GM23338 (cell line): ENCODE data around the gene CYP24A1. TPM values are rescaled to one million over a fixed set of nuclear protein-coding genes. Genes with fewer than 3 reads are reported as not detected.

Source experiments
- ATAC-seq: fragments of 200-7000 bp; cut with Tn5 transposase; 3 replicates; pipeline ENCODE4 v1.9.1; 2020
- DNase-seq: peaks from one replicate; pipeline ENCODE4 v3.0.0-alpha.2; 2015; ENCODE audit warnings: low spot score
- H2AFZ ChIP-seq: fragments of 200-600 bp; sonication (generic); 2 replicates; pipeline ENCODE4 v1.8.0; 2016; ENCODE audit warnings: antibody characterized with exemption, mild to moderate bottlenecking, moderate library complexity
- H3F3A ChIP-seq: fragments of 200-600 bp; sonication (generic); replicated peaks from 2 replicates; pipeline ENCODE4 v1.8.0; 2017; ENCODE audit warnings: antibody characterized with exemption, mixed run types, low read depth
- H3K27ac ChIP-seq: fragments of 200-600 bp; sonication (generic); 2 replicates; pipeline ENCODE4 v1.6.1; 2016; ENCODE audit warnings: low read depth
- H3K27me3 ChIP-seq: fragments of 200-600 bp; sonication (generic); 2 replicates; pipeline ENCODE4 v1.8.0; 2016; ENCODE audit warnings: mild to moderate bottlenecking, mixed run types, moderate library complexity; ENCODE audit not compliant: insufficient read depth
- H3K36me3 ChIP-seq: fragments of 200-600 bp; sonication (generic); 2 replicates; pipeline ENCODE4 v1.8.0; 2016; ENCODE audit warnings: mild to moderate bottlenecking; ENCODE audit not compliant: insufficient read depth
- H3K4me1 ChIP-seq: fragments of 200-600 bp; sonication (generic); 2 replicates; pipeline ENCODE4 v1.8.0; 2016; ENCODE audit warnings: mild to moderate bottlenecking, moderate library complexity; ENCODE audit not compliant: insufficient read depth
- H3K4me2 ChIP-seq: fragments of 200-600 bp; sonication (generic); 2 replicates; pipeline ENCODE4 v1.7.1; 2017; ENCODE audit warnings: mixed run types
- H3K4me3 ChIP-seq: fragments of 200-600 bp; sonication (generic); 2 replicates; pipeline ENCODE4 v1.6.1; 2016; ENCODE audit warnings: mixed run types
- H3K79me2 ChIP-seq: fragments of 200-600 bp; sonication (generic); replicated peaks from 2 replicates; pipeline ENCODE4 v1.8.0; 2017; ENCODE audit warnings: mild to moderate bottlenecking; ENCODE audit not compliant: insufficient read depth
- H3K9me2 ChIP-seq: fragments of 200-600 bp; sonication (generic); 2 replicates; pipeline ENCODE4 v1.8.0; 2017; ENCODE audit not compliant: insufficient read depth
- H4K20me1 ChIP-seq: fragments of 200-600 bp; sonication (generic); replicated peaks from 2 replicates; pipeline ENCODE4 v1.8.0; 2017; ENCODE audit warnings: mild to moderate bottlenecking; ENCODE audit not compliant: insufficient read depth
- H3K27ac Mint-ChIP-seq: 2 replicates; pipeline ENCODE4 v1.8.0; 2020; ENCODE audit warnings: inconsistent platforms, mild to moderate bottlenecking, moderate library complexity, mixed read lengths
- H3K27me3 Mint-ChIP-seq: 3 replicates; pipeline ENCODE4 v1.8.0; 2022; ENCODE audit warnings: low read depth, mild to moderate bottlenecking, moderate library complexity, mixed read lengths, inconsistent platforms; ENCODE audit not compliant: insufficient read depth, poor library complexity
- H3K36me3 Mint-ChIP-seq: 3 replicates; pipeline ENCODE4 v1.8.0; 2021; ENCODE audit warnings: low read depth, mild to moderate bottlenecking, inconsistent platforms, moderate library complexity, mixed read lengths
- H3K4me1 Mint-ChIP-seq: 3 replicates; pipeline ENCODE4 v1.8.0; 2020; ENCODE audit warnings: mild to moderate bottlenecking, inconsistent platforms, mixed read lengths
- H3K4me3 Mint-ChIP-seq: 3 replicates; pipeline ENCODE4 v1.8.0; 2021; ENCODE audit warnings: moderate library complexity, mild to moderate bottlenecking, inconsistent platforms, mixed read lengths
- H3K9me3 Mint-ChIP-seq: 3 replicates; pipeline ENCODE4 v1.8.0; 2020; ENCODE audit warnings: moderate library complexity, mild to moderate bottlenecking, inconsistent platforms, mixed read lengths
- CREB1 ChIP-seq: fragments of 250-450 bp; sonication (Bioruptor Pico); IDR thresholded peaks from 2 replicates; pipeline ENCODE4 v1.5.0; 2020; ENCODE audit warnings: low read depth, mild to moderate bottlenecking, moderate library complexity
- CTCF ChIP-seq, 2 experiments: fragments of 200-600 bp in 1 of 2; sonication (generic) in 1 of 2; conservative IDR thresholded peaks; 2 replicates each; pipeline versions ENCODE4 v1.5.1 to v1.6.1; 2016 to 2017; ENCODE audit warnings: antibody characterized with exemption in 2 of 2, low read depth in 2 of 2, mild to moderate bottlenecking in 2 of 2, moderate library complexity in 1 of 2
- ETS1 ChIP-seq: IDR thresholded peaks from 2 replicates; pipeline ENCODE4 v1.6.1; 2016; ENCODE audit warnings: antibody characterized with exemption
- EZH2 ChIP-seq: fragments of 200-600 bp; sonication (generic); IDR thresholded peaks from one replicate; pipeline ENCODE4 v1.8.0; 2017; ENCODE audit warnings: antibody characterized with exemption, mild to moderate bottlenecking, low read depth; ENCODE audit not compliant: unreplicated experiment
- EZH2phosphoT487 ChIP-seq: fragments of 200-600 bp; sonication (generic); IDR thresholded peaks from one replicate; pipeline ENCODE4 v1.8.1; 2018; ENCODE audit warnings: antibody characterized with exemption; ENCODE audit not compliant: unreplicated experiment
- JUNB ChIP-seq: IDR thresholded peaks from one replicate; pipeline ENCODE4 v1.6.1; 2016; ENCODE audit warnings: antibody characterized with exemption; ENCODE audit not compliant: unreplicated experiment
- NANOG ChIP-seq: IDR thresholded peaks from 2 replicates; pipeline ENCODE4 v1.6.1; 2016; ENCODE audit warnings: antibody characterized with exemption, borderline replicate concordance
- POLR2AphosphoS5 ChIP-seq: IDR thresholded peaks from 2 replicates; pipeline ENCODE4 v1.6.1; 2016; ENCODE audit warnings: antibody characterized with exemption, low read depth
- REST ChIP-seq: IDR thresholded peaks from one replicate; pipeline ENCODE4 v1.6.1; 2018; ENCODE audit warnings: antibody characterized with exemption; ENCODE audit not compliant: unreplicated experiment
- STAT1 ChIP-seq: IDR thresholded peaks from one replicate; pipeline ENCODE4 v1.6.1; 2016; ENCODE audit warnings: antibody characterized with exemption; ENCODE audit not compliant: unreplicated experiment
- ZNF114 ChIP-seq: fragments of 250-450 bp; sonication (Bioruptor Pico); IDR thresholded peaks from 2 replicates; pipeline ENCODE4 v1.5.0; 2020; ENCODE audit warnings: mild to moderate bottlenecking, moderate library complexity
- ZNF331 ChIP-seq: fragments of 250-450 bp; sonication (Bioruptor Pico); IDR thresholded peaks from 2 replicates; pipeline ENCODE4 v1.5.0; 2020; ENCODE audit warnings: low read depth, mild to moderate bottlenecking, moderate library complexity
- polyA plus RNA-seq: library from polyadenylated mRNA; unstranded; fragments of >200 nt; fragmentation: Nextera tagmentation; extraction: Ambion mirVana; gene quantifications from 2 replicates; pipeline ENCODE4 v1.2.1, GENCODE V29; 2016
- total RNA-seq: library from RNA; depleted of rRNA; stranded (reverse); fragments of >200 nt; shearing (Covaris generic); gene quantifications from 2 replicates; pipeline ENCODE4 v1.2.3, GENCODE V29; 2014

Gene CYP24A1
- total and polyA plus RNA-seq, 2 experiments from 2014 or later: 0.10 TPM; not detected in 1

- TF ChIP-seq POLR2AphosphoS5 (no peak), CREB1 (CRISPR knock-in tag) (no peak), ETS1 (no peak), STAT1 (no peak), ZNF114 (CRISPR knock-in tag) (no peak), JUNB (no peak), CTCF (conservative IDR thresholded peaks at IDR 0.05; ENCODE audit: low read depth in 2 of 2) (no peak), ZNF331 (no peak)
Observed at GRCh38 chr20:54162378-54163009, 11.3 kb downstream of the CYP24A1 start (continued).

- Mint-ChIP-seq H3K27me3 (peaks cover 6% of the 10 kb centered on the region), H3K27ac (no peak overlapping the region), H3K4me3 (no peak overlapping the region), H3K4me1 (peaks cover 6% of the 10 kb centered on the region; the same call in 2 of the 3 replicates), H3K36me3 (no peaks in the 10 kb centered on the region), H3K9me3 (peaks cover 9% of the 10 kb centered on the region; the same call in 1 of the 3 replicates)
- ATAC-seq (no peak), DNase-seq (no peak)
- Histone ChIP-seq H3K27ac (no peak overlapping the region), H4K20me1 (no peaks in the 10 kb centered on the region), H3K79me2 (no peaks in the 10 kb centered on the region), H3K4me3 (no peak overlapping the region), H3K9me2 (no peaks in the 10 kb centered on the region), H3F3A (no peaks in the 10 kb centered on the region), H3K4me1 (peaks cover 4% of the 10 kb centered on the region), H3K4me2 (no peak overlapping the region), H2AFZ (0 out of 2 replicates have a peak overlapping the region, but pooled peaks have one; percentile 28), H3K27me3 (no peaks in the 10 kb centered on the region), H3K36me3 (no peaks in the 10 kb centered on the region)
- TF ChIP-seq POLR2AphosphoS5 (no peak), ZNF114 (CRISPR knock-in tag) (no peak), JUNB (no peak), EZH2 (no peak), ZNF331 (no peak), NANOG (no peak), REST (no peak), EZH2phosphoT487 (no peak), ETS1 (no peak), STAT1 (no peak), CREB1 (CRISPR knock-in tag) (no peak)
Observed at GRCh38 chr20:54161821-54162149, 12.0 kb downstream of the CYP24A1 start.
